ENCODE results near the gene MTAP.

The MTAP gene

GRCh38 chr9:21802418-21803000 lies at the start of gene MTAP:
Gene MTAP (plus strand): TSS chr9:21802636. CDS start chr9:21802749, 113 bp downstream.
- peak; percentile 92 for DNase-seq

- no peak for DNase-seq
Measured at GRCh38 chr9:21753523-21753922, 48.9 kb upstream of the MTAP start.

GRCh38 chr9:21754741-21755140 lies 47.7 kb upstream of the MTAP start:
- no peak for DNase-seq

GRCh38 chr9:21758540-21758939 lies 43.9 kb upstream of the MTAP start:
- no peak for DNase-seq

GRCh38 chr9:21761309-21761901 lies 41.0 kb upstream of the MTAP start:
- no peak for DNase-seq

- DNase-seq = no peak
Measured at GRCh38 chr9:21762064-21762463, 40.4 kb upstream of the MTAP start.

GRCh38 chr9:21764846-21765245 lies 37.6 kb upstream of the MTAP start:
- no peak for DNase-seq

- no peak for DNase-seq
Measured at GRCh38 chr9:21766096-21766495, 36.3 kb upstream of the MTAP start.

- DNase-seq = no peak
Measured at GRCh38 chr9:21770871-21771560, 31.4 kb upstream of the MTAP start.

GRCh38 chr9:21777701-21778100 lies 24.7 kb upstream of the MTAP start:
- no peak for DNase-seq

GRCh38 chr9:21778304-21778703 lies 24.1 kb upstream of the MTAP start:
- DNase-seq = no peak

GRCh38 chr9:21779397-21779796 lies 23.0 kb upstream of the MTAP start:
- DNase-seq = no peak

- DNase-seq = no peak
Measured at GRCh38 chr9:21781656-21782055, 20.8 kb upstream of the MTAP start.

- no peak for DNase-seq
Measured at GRCh38 chr9:21782205-21782604, 20.2 kb upstream of the MTAP start.

- no peak for DNase-seq
Measured at GRCh38 chr9:21788752-21789151, 13.7 kb upstream of the MTAP start.

GRCh38 chr9:21789541-21790037 lies 12.8 kb upstream of the MTAP start:
- DNase-seq = peak; percentile 59

- no peak for DNase-seq
Measured at GRCh38 chr9:21795483-21795882, 7.0 kb upstream of the MTAP start.

GRCh38 chr9:21796768-21797167 lies 5.7 kb upstream of the MTAP start:
- DNase-seq = no peak

GRCh38 chr9:21800931-21801682 lies 1.3 kb upstream of the MTAP start:
- DNase-seq = no peak

- DNase-seq = peak; percentile 88
Measured at GRCh38 chr9:21801683-21802417, 586 bp upstream of the MTAP start.

- no peak for DNase-seq
Measured at GRCh38 chr9:21803649-21804048, 1.2 kb downstream of the MTAP start.

GRCh38 chr9:21804331-21804730 lies 1.9 kb downstream of the MTAP start:
- DNase-seq = no peak

GRCh38 chr9:21804791-21805190 lies 2.4 kb downstream of the MTAP start:
- DNase-seq = no peak

All from right forelimb (tissue), 1 donor.